ENCODE data around the gene ZFHX2.
A peak's percentile ranks its signal among the peaks of the same experiment; 100 is the strongest.

The ZFHX2 gene

DNA sequence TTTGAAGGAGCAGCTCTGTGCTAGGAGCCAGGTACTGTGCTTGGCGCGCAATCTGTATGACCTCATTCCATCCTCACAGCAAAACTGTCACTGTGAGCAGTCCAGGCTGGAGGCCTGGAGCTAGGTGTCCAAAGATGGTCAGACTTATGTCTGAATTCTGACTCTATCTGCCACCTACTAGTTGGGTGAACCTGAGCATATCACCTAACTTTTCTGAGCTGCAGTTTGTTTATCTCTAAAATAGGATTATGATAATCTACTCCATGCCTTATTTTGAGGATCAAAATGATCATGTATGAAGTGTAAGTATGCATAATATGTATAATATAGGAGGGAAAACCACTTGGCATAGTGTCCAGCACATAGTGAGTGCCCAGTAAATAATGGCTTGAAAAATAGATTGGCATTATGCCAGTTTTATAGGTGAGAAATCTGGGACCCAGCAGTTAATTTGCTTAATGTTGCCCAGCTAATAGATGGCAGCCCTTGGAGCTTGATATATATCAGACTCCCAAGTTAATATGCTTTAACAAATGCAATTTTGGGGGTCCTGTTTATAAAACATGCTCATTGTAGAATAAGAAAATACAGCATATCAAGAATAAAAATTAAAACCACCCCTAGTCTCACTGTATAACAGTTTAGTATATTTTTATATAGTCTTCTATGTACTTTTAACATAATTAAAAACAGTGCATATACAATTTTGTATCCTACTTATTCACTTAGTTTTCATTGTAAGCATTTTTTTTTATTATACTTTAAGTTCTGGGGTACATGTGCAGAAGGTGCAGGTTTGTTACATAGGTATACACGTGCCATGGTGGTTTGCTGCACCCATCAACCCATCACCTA lies 31.6 kb upstream of the ZFHX2 start:
- no peak overlapping the region for H2AFZ ChIP-seq (ENCODE audit: low read length, unreplicated experiment)
- H3K4me3 ChIP-seq (ENCODE audit: low read depth, low read length): no peak overlapping the region
- no peaks in the 10 kb centered on the region for H3K4me1 ChIP-seq (ENCODE audit: control insufficient read depth, insufficient read depth, low read length, unreplicated experiment)
- H3K36me3 ChIP-seq (ENCODE audit: insufficient read depth, low read length): no peaks in the 10 kb centered on the region
- peaks cover 30% of the 10 kb centered on the region for H3K27me3 ChIP-seq (ENCODE audit: insufficient read depth, low read length)
- H3K27ac ChIP-seq (ENCODE audit: low read depth, low read length): no peak overlapping the region
- H3K79me2 ChIP-seq (ENCODE audit: control insufficient read depth, insufficient read depth, low read length, unreplicated experiment): no peaks in the 10 kb centered on the region

- H3K79me2 ChIP-seq (ENCODE audit: control insufficient read depth, insufficient read depth, low read length, unreplicated experiment): no peaks in the 10 kb centered on the region
- H3K27me3 ChIP-seq (ENCODE audit: insufficient read depth, low read length): peaks cover 50% of the 10 kb centered on the region
- H3K27ac ChIP-seq (ENCODE audit: low read depth, low read length): no peak overlapping the region
These were observed 29.4 kb upstream of the ZFHX2 start for GRCh38 chr14:23580948-23581281.

DNA sequence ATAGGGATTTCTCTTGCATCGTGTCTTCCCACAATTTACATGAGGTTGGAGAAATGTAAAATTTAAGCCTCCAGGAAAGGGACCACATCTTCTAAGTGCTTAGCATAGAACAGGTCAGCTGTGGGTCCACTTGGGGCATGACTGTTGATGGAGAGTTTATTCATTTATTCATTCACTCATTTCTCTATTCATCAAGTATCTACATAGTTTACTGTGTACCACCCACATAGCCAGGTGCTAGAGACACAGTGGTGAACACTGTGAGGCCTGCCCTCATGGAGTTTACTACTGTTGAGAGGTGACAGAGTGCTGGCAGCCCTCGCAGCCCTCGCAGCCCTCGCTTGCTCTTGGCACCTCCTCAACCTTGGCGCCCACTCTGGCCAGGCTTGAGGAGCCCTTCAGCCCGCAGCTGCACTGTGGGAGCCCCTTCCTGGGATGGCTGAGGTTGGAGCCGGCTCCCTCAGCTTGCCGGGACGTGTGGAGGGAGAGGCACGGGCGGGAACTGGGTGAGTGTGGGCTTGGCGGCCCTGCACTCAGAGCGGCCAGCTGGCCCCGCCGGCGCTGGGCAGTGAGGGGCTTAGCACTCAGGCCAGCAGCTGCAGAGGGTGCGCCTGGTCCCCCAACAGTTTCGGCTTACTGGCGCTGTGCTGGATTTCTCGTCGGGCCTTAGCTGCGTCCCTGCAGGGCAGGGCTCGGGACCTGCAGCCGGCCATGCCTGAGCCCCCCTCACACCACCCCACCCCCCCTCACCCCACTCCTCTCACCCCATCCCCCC lies 28.8 kb upstream of the ZFHX2 start:
- Histone ChIP-seq H3K27me3 (ENCODE audit: insufficient read depth, low read length) (peaks cover 50% of the 10 kb centered on the region), H3K4me3 (ENCODE audit: low read depth, low read length) (no peak overlapping the region), H3K36me3 (ENCODE audit: insufficient read depth, low read length) (no peaks in the 10 kb centered on the region), H3K4me1 (ENCODE audit: control insufficient read depth, insufficient read depth, low read length, unreplicated experiment) (no peaks in the 10 kb centered on the region), H3K79me2 (ENCODE audit: control insufficient read depth, insufficient read depth, low read length, unreplicated experiment) (no peaks in the 10 kb centered on the region), H2AFZ (ENCODE audit: low read length, unreplicated experiment) (no peak overlapping the region), H3K27ac (ENCODE audit: low read depth, low read length) (no peak overlapping the region)

More at GRCh38 chr14:23580948-23581281, 29.4 kb upstream of the ZFHX2 start:
- Histone ChIP-seq H3K36me3 (ENCODE audit: insufficient read depth, low read length) (no peaks in the 10 kb centered on the region), H3K4me3 (ENCODE audit: low read depth, low read length) (no peak overlapping the region), H2AFZ (ENCODE audit: low read length, unreplicated experiment) (no peak overlapping the region), H3K4me1 (ENCODE audit: control insufficient read depth, insufficient read depth, low read length, unreplicated experiment) (no peaks in the 10 kb centered on the region)

- no peaks in the 10 kb centered on the region for H3K36me3 ChIP-seq (ENCODE audit: insufficient read depth, low read length)
- no peaks in the 10 kb centered on the region for H3K4me1 ChIP-seq (ENCODE audit: control insufficient read depth, insufficient read depth, low read length, unreplicated experiment)
- no peak overlapping the region for H3K4me3 ChIP-seq (ENCODE audit: low read depth, low read length)
- H3K79me2 ChIP-seq (ENCODE audit: control insufficient read depth, insufficient read depth, low read length, unreplicated experiment): no peaks in the 10 kb centered on the region
- no peak overlapping the region for H2AFZ ChIP-seq (ENCODE audit: low read length, unreplicated experiment)
- H3K27ac ChIP-seq (ENCODE audit: low read depth, low read length): no peak overlapping the region
- peaks cover 50% of the 10 kb centered on the region for H3K27me3 ChIP-seq (ENCODE audit: insufficient read depth, low read length)
These were observed 28.2 kb upstream of the ZFHX2 start for GRCh38 chr14:23579739-23580138.

DNA sequence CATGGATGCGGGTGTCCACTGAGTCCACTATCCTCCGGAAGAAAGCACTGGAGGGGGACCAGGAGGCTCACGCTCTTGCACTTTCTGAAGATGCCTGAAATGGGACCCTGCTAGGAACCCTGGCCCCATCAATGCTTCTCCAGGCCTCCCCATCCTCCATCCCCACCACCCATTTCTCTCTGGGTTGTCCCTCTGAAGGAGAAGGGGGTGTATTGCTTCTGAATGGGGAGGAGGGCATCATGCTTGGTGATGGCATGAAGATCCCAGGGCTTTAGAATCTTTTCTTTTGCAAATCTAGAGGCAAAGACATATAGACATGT lies 27.7 kb upstream of the ZFHX2 start:
- Histone ChIP-seq H3K79me2 (ENCODE audit: control insufficient read depth, insufficient read depth, low read length, unreplicated experiment) (no peaks in the 10 kb centered on the region), H3K36me3 (ENCODE audit: insufficient read depth, low read length) (no peaks in the 10 kb centered on the region), H3K27me3 (ENCODE audit: insufficient read depth, low read length) (peaks cover 50% of the 10 kb centered on the region), H3K4me1 (ENCODE audit: control insufficient read depth, insufficient read depth, low read length, unreplicated experiment) (no peaks in the 10 kb centered on the region), H2AFZ (ENCODE audit: low read length, unreplicated experiment) (no peak overlapping the region), H3K27ac (ENCODE audit: low read depth, low read length) (no peak overlapping the region), H3K4me3 (ENCODE audit: low read depth, low read length) (no peak overlapping the region)

GRCh38 chr14:23578560-23579310 lies 27.2 kb upstream of the ZFHX2 start, which contains the start of gene JPH4:
Gene JPH4 (minus strand): TSS chr14:23578790. CDS start chr14:23577453, 1,337 bp downstream.
- H3K4me3 ChIP-seq (ENCODE audit: low read depth, low read length): peak within 1 kb of the TSS; percentile 55
- peak within 1 kb of the TSS; percentile 39 for H2AFZ ChIP-seq (ENCODE audit: low read length, unreplicated experiment)

DNA sequence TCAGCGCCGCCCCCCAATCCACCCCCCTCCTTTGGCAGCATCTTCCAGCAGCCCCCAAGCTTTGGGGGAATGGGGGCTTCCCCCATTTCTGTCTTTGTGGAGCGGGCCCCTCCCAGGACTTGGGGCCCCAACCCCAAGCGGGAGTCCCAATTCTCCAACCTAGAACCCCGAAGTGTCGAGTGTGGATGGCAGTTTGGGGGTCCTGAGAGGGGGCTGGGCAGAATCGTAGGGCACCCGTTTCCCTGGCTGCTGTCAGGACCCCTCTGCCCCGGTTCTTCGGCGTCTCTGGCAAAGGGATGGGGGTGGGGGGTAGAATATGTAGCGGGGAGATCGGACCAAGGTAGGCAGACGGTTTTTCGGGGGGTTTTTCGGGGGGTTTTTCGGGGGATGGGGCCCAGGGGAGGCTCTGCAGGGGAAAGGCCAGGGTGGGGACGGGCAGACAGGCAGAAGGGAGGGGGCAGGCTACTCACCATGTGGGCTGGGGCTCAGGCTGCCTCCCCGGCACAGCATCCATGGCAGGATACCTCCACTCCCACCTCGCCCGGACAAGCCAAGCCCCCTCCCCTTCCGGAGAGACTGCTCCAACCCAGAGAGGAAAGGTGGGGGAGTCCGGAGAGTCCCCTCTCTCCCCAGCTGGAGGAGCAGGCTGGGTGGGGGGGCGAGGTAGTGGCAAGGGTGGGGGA lies 26.3 kb upstream of the ZFHX2 start:
- no peak overlapping the region for H2AFZ ChIP-seq (ENCODE audit: low read length, unreplicated experiment)
- peaks cover 44% of the 10 kb centered on the region for H3K27me3 ChIP-seq (ENCODE audit: insufficient read depth, low read length)
- no peak overlapping the region for H3K27ac ChIP-seq (ENCODE audit: low read depth, low read length)
- no peaks in the 10 kb centered on the region for H3K79me2 ChIP-seq (ENCODE audit: control insufficient read depth, insufficient read depth, low read length, unreplicated experiment)
- no peaks in the 10 kb centered on the region for H3K4me1 ChIP-seq (ENCODE audit: control insufficient read depth, insufficient read depth, low read length, unreplicated experiment)
- no peak overlapping the region; the same call in 1 of the 2 replicates for H3K4me3 ChIP-seq (ENCODE audit: low read depth, low read length)
- no peaks in the 10 kb centered on the region for H3K36me3 ChIP-seq (ENCODE audit: insufficient read depth, low read length)

More at GRCh38 chr14:23578560-23579310, 27.2 kb upstream of the ZFHX2 start, which contains the start of gene JPH4:
- Histone ChIP-seq H3K4me1 (ENCODE audit: control insufficient read depth, insufficient read depth, low read length, unreplicated experiment) (no peaks in the 10 kb centered on the region), H3K79me2 (ENCODE audit: control insufficient read depth, insufficient read depth, low read length, unreplicated experiment) (no peaks in the 10 kb centered on the region), H3K27ac (ENCODE audit: low read depth, low read length) (no peak within 1 kb of the TSS), H3K27me3 (ENCODE audit: insufficient read depth, low read length) (peaks cover 50% of the 10 kb centered on the region), H3K36me3 (ENCODE audit: insufficient read depth, low read length) (no peaks in the 10 kb centered on the region)

GRCh38 chr14:23577004-23577681 lies 25.6 kb upstream of the ZFHX2 start:
- no peaks in the 10 kb centered on the region for H3K4me1 ChIP-seq (ENCODE audit: control insufficient read depth, insufficient read depth, low read length, unreplicated experiment)
- peak overlapping the region; percentile 63; the same call in 1 of the 2 replicates for H3K4me3 ChIP-seq (ENCODE audit: low read depth, low read length)
- no peak overlapping the region for H2AFZ ChIP-seq (ENCODE audit: low read length, unreplicated experiment)
- no peak overlapping the region for H3K27ac ChIP-seq (ENCODE audit: low read depth, low read length)
- H3K36me3 ChIP-seq (ENCODE audit: insufficient read depth, low read length): no peaks in the 10 kb centered on the region
- H3K79me2 ChIP-seq (ENCODE audit: control insufficient read depth, insufficient read depth, low read length, unreplicated experiment): no peaks in the 10 kb centered on the region
- H3K27me3 ChIP-seq (ENCODE audit: insufficient read depth, low read length): peaks cover 41% of the 10 kb centered on the region

GRCh38 chr14:23573384-23574015 lies 21.9 kb upstream of the ZFHX2 start:
- Histone ChIP-seq H3K4me3 (ENCODE audit: low read depth, low read length) (no peak overlapping the region), H2AFZ (ENCODE audit: low read length, unreplicated experiment) (no peak overlapping the region)

More at GRCh38 chr14:23573384-23574015, 21.9 kb upstream of the ZFHX2 start:
- no peaks in the 10 kb centered on the region for H3K79me2 ChIP-seq (ENCODE audit: control insufficient read depth, insufficient read depth, low read length, unreplicated experiment)
- H3K36me3 ChIP-seq (ENCODE audit: insufficient read depth, low read length): no peaks in the 10 kb centered on the region
- H3K4me1 ChIP-seq (ENCODE audit: control insufficient read depth, insufficient read depth, low read length, unreplicated experiment): peaks cover 3% of the 10 kb centered on the region
- no peak overlapping the region for H3K27ac ChIP-seq (ENCODE audit: low read depth, low read length)
- H3K27me3 ChIP-seq (ENCODE audit: insufficient read depth, low read length): peaks cover 23% of the 10 kb centered on the region

Data from ACC112 (cell line).